Measurements from ENCODE around the gene UBE3A.

- no peak for TF ChIP-seq CTCF (IDR thresholded peaks at IDR 0.05)
- no peak for TF ChIP-seq POLR2AphosphoS5 (IDR thresholded peaks at IDR 0.05)
Measured at GRCh38 chr15:25450163-25450562, 11.3 kb upstream of the UBE3A start.
